GM15510 (cell line): Measurements from ENCODE around the gene IDNK.
A peak's percentile ranks its signal among the peaks of the same experiment; 100 is the strongest.

Experiments used
- POLR2A ChIP-seq: IDR thresholded peaks from 3 replicates; pipeline ENCODE4 v1.6.1; 2011; ENCODE audit warnings: borderline replicate concordance; ENCODE audit not compliant: insufficient read length; ENCODE audit errors: extremely low read depth

The IDNK gene

GRCh38 chr9:83625178-83625577, 2.2 kb downstream of the IDNK start:
- no peak for TF ChIP-seq POLR2A

GRCh38 chr9:83628540-83628939, 5.6 kb downstream of the IDNK start:
- TF ChIP-seq POLR2A = no peak

GRCh38 chr9:83629433-83630104, 6.6 kb downstream of the IDNK start:
- no peak for TF ChIP-seq POLR2A

- no peak for TF ChIP-seq POLR2A
These were observed 8.1 kb downstream of the IDNK start for GRCh38 chr9:83630938-83631457.

GRCh38 chr9:83633255-83633654, 10.3 kb downstream of the IDNK start:
- no peak for TF ChIP-seq POLR2A

- no peak for TF ChIP-seq POLR2A
These were observed 10.7 kb downstream of the IDNK start for GRCh38 chr9:83633676-83634075.

- TF ChIP-seq POLR2A = no peak
These were observed 13.9 kb downstream of the IDNK start for GRCh38 chr9:83636813-83637212.

- no peak for TF ChIP-seq POLR2A
These were observed 14.4 kb downstream of the IDNK start for GRCh38 chr9:83637389-83637788.

- TF ChIP-seq POLR2A = no peak
These were observed 16.3 kb downstream of the IDNK start for GRCh38 chr9:83639266-83639665.

- no peak for TF ChIP-seq POLR2A
These were observed 19.9 kb downstream of the IDNK start for GRCh38 chr9:83642793-83643192.

GRCh38 chr9:83646500-83647239, 23.7 kb downstream of the IDNK start:
- no peak for TF ChIP-seq POLR2A

- peak; percentile 5 for TF ChIP-seq POLR2A
These were observed 26.1 kb downstream of the IDNK start for GRCh38 chr9:83649080-83649479.

GRCh38 chr9:83649515-83649914, 26.6 kb downstream of the IDNK start:
- no peak for TF ChIP-seq POLR2A

- TF ChIP-seq POLR2A = no peak
These were observed 28.6 kb downstream of the IDNK start for GRCh38 chr9:83651558-83651957.

- TF ChIP-seq POLR2A = no peak
These were observed 29.5 kb downstream of the IDNK start for GRCh38 chr9:83652433-83652832.

- TF ChIP-seq POLR2A = no peak
These were observed 32.5 kb downstream of the IDNK start for GRCh38 chr9:83655433-83655832.
